AG10803 (cell line): ENCODE data around the gene TMEM242.

Source experiments
- DNase-seq: peaks from one replicate; pipeline ENCODE4 v3.0.0; 2010; ENCODE audit warnings: low read depth
- H3K4me3 ChIP-seq: 2 replicates; pipeline ENCODE4 v1.5.1; 2011; ENCODE audit warnings: mild to moderate bottlenecking, low read length, control low read depth
- CTCF ChIP-seq: conservative IDR thresholded peaks from 2 replicates; pipeline ENCODE4 v1.5.1; 2011; ENCODE audit warnings: mild to moderate bottlenecking, low read length, control low read depth, inconsistent platforms

Gene TMEM242

GRCh38 chr6:157239671-157240058 lies 83.7 kb downstream of the TMEM242 start:
- TF ChIP-seq CTCF: no peak
- DNase-seq: no peak

More at GRCh38 chr6:157239671-157240058, 83.7 kb downstream of the TMEM242 start:
- H3K4me3 ChIP-seq: peak overlapping the region; percentile 51
